Nephron progenitor cell (in vitro differentiated cells): ENCODE measurements around the gene PBX1.

Experiments used
- DNase-seq: peaks from one replicate; pipeline ENCODE4 v3.0.0; 2021
- H3K27ac Mint-ChIP-seq: 2 replicates; pipeline ENCODE4 v1.8.0; 2021; ENCODE audit warnings: mild to moderate bottlenecking, moderate library complexity, mixed read lengths
- H3K27me3 Mint-ChIP-seq: 2 replicates; pipeline ENCODE4 v1.8.0; 2021; ENCODE audit warnings: mild to moderate bottlenecking, low read depth, mixed read lengths; ENCODE audit not compliant: poor library complexity
- H3K36me3 Mint-ChIP-seq: 2 replicates; pipeline ENCODE4 v1.8.0; 2021; ENCODE audit warnings: low read depth, mixed read lengths
- H3K4me1 Mint-ChIP-seq: 2 replicates; pipeline ENCODE4 v1.8.0; 2021; ENCODE audit warnings: mixed read lengths
- H3K4me3 Mint-ChIP-seq: 2 replicates; pipeline ENCODE4 v1.8.0; 2021; ENCODE audit warnings: mild to moderate bottlenecking, moderate library complexity, mixed read lengths
- H3K9me3 Mint-ChIP-seq: 2 replicates; pipeline ENCODE4 v1.8.0; 2021; ENCODE audit warnings: mild to moderate bottlenecking, moderate library complexity, mixed read lengths
- TF ChIP-seq, protein P1 (sequence below): fragments of 200-600 bp; sonication (generic); IDR thresholded peaks from 2 replicates; pipeline ENCODE4 v1.5.0; 2021; ENCODE audit warnings: antibody characterized with exemption

Gene PBX1

DNA sequence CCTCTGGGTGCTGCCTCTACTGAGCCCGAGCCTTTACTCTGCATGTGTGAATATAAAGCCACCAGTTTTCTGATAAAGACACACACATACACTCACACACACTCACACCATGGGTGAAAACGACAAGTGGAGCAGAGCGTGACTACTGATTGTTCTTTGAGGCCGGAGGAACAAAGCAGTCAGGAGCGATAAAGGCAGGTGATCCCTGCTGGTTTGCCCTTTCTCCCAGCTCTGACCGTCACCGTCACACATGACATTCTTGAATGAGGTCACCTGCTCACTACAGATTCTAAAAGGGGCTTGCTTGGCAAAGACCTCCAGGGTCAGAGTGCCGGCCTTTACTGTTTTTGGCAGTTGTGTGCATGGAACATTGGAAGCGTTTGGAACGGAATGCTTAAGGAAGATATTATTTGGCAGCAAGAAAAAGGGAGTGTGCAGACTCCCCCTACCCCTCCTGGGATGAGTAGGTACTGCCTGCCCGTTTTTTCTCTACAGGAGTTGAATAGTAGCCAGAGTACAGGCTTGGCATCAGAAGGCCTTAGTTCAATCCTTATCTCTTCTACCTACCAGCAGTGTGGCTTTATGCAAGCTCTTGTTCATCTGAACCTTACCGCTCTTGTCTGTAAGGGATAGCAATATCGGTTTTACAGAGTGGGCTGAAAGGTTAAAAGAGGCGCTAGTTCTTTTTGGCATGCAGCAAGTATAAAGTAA is 79.7 kb downstream of the PBX1 start:
- H3K27ac Mint-ChIP-seq, result peak overlapping the region; percentile 93
- H3K9me3 Mint-ChIP-seq, result no peaks in the 10 kb centered on the region
- H3K4me1 Mint-ChIP-seq, result peaks cover 91% of the 10 kb centered on the region
- H3K36me3 Mint-ChIP-seq, result peaks cover 67% of the 10 kb centered on the region
- H3K4me3 Mint-ChIP-seq, result no peak overlapping the region
- TF ChIP-seq, protein P1, sequence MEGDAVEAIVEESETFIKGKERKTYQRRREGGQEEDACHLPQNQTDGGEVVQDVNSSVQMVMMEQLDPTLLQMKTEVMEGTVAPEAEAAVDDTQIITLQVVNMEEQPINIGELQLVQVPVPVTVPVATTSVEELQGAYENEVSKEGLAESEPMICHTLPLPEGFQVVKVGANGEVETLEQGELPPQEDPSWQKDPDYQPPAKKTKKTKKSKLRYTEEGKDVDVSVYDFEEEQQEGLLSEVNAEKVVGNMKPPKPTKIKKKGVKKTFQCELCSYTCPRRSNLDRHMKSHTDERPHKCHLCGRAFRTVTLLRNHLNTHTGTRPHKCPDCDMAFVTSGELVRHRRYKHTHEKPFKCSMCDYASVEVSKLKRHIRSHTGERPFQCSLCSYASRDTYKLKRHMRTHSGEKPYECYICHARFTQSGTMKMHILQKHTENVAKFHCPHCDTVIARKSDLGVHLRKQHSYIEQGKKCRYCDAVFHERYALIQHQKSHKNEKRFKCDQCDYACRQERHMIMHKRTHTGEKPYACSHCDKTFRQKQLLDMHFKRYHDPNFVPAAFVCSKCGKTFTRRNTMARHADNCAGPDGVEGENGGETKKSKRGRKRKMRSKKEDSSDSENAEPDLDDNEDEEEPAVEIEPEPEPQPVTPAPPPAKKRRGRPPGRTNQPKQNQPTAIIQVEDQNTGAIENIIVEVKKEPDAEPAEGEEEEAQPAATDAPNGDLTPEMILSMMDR, result no peak
- no peaks in the 10 kb centered on the region for H3K27me3 Mint-ChIP-seq
- no peak for DNase-seq

DNA sequence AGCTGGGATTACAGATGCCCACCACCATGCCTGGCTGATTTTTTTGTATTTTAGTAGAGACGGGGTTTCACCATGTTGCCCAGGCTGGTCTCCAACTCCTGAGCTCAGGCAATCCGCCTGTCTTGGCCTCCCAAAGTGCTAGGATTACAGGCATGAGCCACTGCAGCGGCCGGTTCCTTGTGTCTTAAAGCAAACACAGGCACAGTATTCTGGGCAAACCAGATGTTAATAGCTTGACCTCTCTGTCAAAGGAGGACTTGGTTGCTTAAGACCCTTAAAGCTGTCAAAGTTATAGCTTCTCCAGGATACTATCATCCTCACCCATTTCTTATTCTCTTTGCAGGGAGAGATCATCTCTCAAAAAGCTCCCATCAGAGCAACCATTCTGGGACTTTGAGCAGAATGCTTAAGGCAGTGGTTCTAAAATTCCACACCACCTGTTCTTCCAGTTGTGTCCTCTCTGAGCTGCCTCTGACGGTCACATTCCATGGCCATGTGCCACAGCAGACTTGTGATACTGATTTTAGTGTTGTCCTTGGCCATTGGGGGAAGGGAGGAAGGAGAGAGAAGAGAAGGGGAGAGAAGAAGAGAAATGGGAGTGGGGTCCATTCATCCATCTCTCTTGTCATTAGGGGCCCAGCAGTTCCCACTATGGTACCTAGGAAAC is 81.8 kb downstream of the PBX1 start:
- TF ChIP-seq, protein P1, result no peak
- Mint-ChIP-seq H3K36me3 (peaks cover 69% of the 10 kb centered on the region), H3K4me1 (peaks cover 87% of the 10 kb centered on the region)

DNA sequence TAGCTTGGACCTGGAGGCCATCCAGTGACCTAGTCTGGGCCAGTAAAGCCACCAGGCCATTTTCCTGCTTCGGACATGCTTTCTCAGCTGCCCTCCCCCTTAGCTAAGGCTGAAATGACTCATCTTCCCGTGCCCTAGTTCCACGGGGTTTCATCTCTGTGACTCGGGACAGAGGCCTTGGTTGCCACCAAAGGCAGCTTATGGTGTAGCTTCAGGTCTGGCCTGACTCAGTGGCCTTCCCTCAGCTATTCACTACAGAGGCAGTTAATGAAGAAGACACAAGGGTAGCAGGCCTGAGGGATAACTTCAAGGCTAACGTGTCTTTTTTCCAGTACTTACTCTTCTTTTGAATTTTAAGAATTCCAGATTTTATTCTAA is 82.4 kb downstream of the PBX1 start:
- TF ChIP-seq, protein P1, result no peak
- H3K4me1 Mint-ChIP-seq, result peaks cover 87% of the 10 kb centered on the region

More for the DNA sequence above, 81.8 kb downstream of the PBX1 start:
- peak overlapping the region; percentile 63 for H3K27ac Mint-ChIP-seq
- H3K9me3 Mint-ChIP-seq, result no peaks in the 10 kb centered on the region
- DNase-seq, result no peak
- no peak overlapping the region for H3K4me3 Mint-ChIP-seq
- H3K27me3 Mint-ChIP-seq, result no peaks in the 10 kb centered on the region

DNA sequence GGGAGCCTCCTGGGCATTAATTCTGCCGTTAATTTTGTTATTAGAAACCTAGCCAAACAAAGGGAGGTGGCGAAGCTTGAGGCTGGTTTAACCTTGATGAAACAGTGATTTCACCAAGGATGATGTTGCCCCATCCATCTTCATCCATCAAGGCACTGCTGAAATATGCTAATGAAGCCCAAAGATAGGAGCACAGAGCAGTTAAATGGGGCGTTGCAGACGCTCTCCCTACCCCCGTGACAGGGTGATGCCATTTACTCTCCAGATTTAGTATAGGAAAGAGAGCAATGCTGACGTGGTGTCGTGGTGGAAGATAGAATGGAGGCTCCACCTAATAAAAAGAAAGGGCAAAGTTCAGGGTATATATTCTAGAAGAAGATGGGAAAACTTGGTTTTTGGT is 84.0 kb downstream of the PBX1 start:
- Mint-ChIP-seq H3K27ac (peak overlapping the region; percentile 43), H3K4me1 (peaks cover 80% of the 10 kb centered on the region), H3K36me3 (peaks cover 73% of the 10 kb centered on the region), H3K27me3 (no peaks in the 10 kb centered on the region), H3K4me3 (peak overlapping the region; percentile 17), H3K9me3 (no peaks in the 10 kb centered on the region)
- no peak for DNase-seq
- TF ChIP-seq, protein P1, result no peak

More for the DNA sequence above, 82.4 kb downstream of the PBX1 start:
- Mint-ChIP-seq H3K36me3 (peaks cover 75% of the 10 kb centered on the region), H3K27me3 (no peaks in the 10 kb centered on the region), H3K9me3 (no peaks in the 10 kb centered on the region), H3K4me3 (no peak overlapping the region), H3K27ac (no peak overlapping the region)
- no peak for DNase-seq

DNA sequence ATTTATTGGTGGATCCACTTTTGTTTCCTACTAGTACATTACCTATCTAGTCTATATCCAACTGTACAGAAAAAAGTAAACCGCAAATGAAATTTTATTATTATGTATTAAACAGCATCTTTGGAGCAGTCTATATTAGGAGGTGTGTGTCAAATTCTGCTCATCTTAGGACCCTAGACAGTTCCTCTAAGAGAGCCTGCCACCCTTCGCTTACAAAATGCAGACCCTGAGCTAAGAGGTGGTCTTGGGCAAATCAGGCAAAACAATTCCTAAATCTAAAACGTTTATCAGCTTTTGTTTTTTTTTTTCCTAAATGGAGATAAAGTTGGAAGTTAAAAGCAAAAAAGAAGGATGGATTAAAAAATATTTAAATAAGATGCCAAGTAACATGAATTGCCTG is 85.3 kb downstream of the PBX1 start:
- TF ChIP-seq, protein P1, result no peak
- H3K27me3 Mint-ChIP-seq, result no peaks in the 10 kb centered on the region
- no peak overlapping the region for H3K27ac Mint-ChIP-seq
- peaks cover 62% of the 10 kb centered on the region for H3K36me3 Mint-ChIP-seq
- H3K4me3 Mint-ChIP-seq, result no peak overlapping the region
- H3K4me1 Mint-ChIP-seq, result peaks cover 80% of the 10 kb centered on the region
- H3K9me3 Mint-ChIP-seq, result no peaks in the 10 kb centered on the region
- DNase-seq, result no peak
